Right lobe of liver (tissue), 4 donors: ENCODE measurements around the gene RNF13.

Experiments
- CTCF ChIP-seq, 4 donors: fragments of 200-600 bp in 3 of 4; fragments of 450-650 bp in 1 of 4; IDR thresholded peaks; one replicate each; pipeline versions ENCODE4 v1.5.1 to v1.8.0; 2016 to 2022; ENCODE audit warnings: antibody characterized with exemption in 4 of 4, mild to moderate bottlenecking in 2 of 4
- POLR2A ChIP-seq: fragments of 450-650 bp; IDR thresholded peaks from one replicate; pipeline ENCODE4 v1.6.1; 2017; ENCODE audit warnings: antibody characterized with exemption, mild to moderate bottlenecking
- donor health status: DM: no; HTN: no; CAD: no.
- donor health status: DM: no; HTN: no; CAD: no.
- donor health status: DM: no; HTN: yes; CAD: no.

- TF ChIP-seq CTCF (IDR thresholded peaks at IDR 0.05), result no peak
- no peak for TF ChIP-seq POLR2A
These were observed 12.3 kb upstream of the RNF13 start for GRCh38 chr3:149800693-149801092.
